C1 segment of cervical spinal cord (tissue), 14 donors: ENCODE results near the gene BEAN1.

Experiments
- DNase-seq, 14 donors: peaks; one replicate each; lab custom pipeline; 2025; lab: John Stamatoyannopoulos, UW

The BEAN1 gene, protein sequence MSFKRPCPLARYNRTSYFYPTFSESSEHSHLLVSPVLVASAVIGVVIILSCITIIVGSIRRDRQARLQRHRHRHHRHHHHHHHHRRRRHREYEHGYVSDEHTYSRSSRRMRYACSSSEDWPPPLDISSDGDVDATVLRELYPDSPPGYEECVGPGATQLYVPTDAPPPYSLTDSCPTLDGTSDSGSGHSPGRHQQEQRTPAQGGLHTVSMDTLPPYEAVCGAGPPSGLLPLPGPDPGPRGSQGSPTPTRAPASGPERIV

DNA sequence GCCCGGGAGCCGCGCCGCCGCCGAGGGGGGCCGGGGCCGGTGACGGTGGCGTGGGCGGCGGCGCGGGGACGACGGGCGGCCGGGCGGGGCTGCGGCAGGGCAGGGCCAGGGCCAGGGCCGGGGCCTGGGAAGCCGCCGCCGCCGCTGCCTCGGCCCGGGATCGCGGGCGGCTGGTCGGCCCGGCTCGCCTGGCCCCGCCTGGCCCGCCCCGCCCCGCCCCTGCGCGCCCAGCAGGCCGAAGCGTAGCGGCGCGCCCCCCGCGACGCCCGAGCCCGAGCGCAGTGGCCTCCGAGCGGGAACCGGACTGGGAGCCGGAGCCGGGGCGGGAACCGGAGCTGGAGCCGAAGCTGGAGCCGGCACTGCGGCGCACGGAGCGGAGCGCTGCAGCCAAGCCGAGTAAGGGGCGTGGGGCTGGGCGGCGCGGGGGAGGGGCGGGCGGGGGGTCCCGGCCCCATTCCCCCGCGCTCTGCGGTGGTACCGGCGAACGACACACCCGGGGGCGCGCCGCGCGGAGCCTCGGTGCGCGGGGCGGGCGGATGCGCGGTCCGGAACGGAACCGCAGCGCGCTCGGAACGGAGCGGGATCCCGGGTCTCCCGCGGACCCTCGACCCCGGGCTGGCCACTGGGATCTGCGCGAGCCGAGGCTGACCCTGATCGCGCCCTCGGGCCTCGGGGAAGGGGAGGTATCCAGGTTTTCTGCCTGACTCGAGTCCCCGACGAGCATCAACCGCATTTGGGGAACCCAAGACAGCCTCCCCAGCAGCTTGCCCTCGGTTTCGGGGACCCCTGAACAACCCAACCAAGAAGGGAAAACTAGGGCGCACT lies at the start of gene BEAN1:
TSS of gene BEAN1 (plus strand) at position 260 of the 825 bp plus-strand sequence. CDS start 10,382 bp downstream, outside the sequence.
- DNase-seq: no peak

DNA sequence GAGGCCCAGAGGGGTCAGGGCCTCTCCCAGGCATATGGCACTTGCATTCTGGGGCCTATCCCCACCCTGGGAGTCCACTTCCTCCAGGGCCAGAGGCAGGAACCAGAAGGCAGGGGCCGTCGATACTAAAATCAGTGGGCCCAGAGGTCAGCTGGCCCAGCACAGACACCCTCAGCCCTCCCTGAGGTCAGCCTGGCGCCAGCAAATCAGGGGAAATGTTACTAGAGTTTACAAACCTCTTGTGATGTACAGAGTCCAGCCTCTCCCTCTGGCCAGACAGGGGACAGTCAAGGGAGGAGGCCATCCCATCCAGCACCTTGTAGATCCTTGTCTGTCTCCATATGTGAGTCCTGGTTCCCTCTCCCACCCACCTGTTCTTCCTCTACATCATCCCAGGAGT lies 49.8 kb upstream of the BEAN1 start:
- DNase-seq: no peak

DNA sequence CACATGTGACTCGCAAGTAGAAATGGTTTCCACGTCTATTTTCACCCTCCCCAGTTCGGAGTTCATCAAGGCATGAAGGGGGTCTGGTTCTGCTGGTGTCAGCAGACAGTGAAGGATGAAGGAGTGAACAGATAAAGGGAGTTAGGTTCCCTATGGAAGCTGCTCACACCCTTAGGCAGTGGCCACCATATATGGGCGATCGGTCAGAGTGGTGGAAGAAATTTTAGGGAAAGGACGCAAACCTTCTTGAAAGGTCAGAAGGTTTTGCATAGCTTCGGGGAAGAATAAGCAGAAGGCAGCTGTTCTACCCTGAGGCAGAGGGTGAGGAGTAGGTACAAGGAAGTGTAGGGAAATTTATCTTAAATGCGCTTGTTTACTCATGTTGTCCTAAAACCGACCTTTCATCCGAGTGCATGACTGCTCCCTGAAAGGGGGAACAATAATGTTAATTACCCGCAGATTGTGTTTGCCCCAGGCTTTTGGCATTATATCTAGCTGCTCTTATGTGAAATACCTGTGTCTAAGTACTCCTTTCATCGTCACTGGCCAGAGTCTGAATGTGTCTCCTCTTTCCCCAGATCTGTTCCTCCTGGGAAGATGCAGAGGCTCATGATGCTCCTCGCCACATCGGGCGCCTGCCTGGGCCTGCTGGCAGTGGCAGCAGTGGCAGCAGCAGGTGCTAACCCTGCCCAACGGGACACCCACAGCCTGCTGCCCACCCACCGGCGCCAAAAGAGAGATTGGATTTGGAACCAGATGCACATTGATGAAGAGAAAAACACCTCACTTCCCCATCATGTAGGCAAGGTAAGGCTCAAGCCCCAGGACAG lies 48.1 kb upstream of the BEAN1 start:
- no peak for DNase-seq

DNA sequence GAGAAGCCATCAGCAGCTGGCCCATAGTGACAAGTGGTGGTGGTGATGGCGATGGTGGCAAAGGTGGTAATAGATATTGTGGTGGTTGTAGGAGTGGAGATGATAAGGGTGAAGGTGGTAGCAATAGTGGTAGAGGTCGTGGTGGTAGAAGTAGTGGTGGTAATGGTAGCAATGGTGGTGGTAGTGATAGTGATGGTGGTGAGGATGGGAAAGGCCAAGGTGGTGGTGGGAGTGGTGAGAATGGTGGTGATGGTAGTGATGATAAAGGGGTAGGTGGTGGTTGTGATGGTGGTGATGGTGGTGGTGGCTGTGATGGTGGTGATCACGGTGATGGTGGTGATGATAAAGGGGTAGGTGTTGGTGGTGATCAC lies 47.5 kb upstream of the BEAN1 start:
- DNase-seq: no peak

DNA sequence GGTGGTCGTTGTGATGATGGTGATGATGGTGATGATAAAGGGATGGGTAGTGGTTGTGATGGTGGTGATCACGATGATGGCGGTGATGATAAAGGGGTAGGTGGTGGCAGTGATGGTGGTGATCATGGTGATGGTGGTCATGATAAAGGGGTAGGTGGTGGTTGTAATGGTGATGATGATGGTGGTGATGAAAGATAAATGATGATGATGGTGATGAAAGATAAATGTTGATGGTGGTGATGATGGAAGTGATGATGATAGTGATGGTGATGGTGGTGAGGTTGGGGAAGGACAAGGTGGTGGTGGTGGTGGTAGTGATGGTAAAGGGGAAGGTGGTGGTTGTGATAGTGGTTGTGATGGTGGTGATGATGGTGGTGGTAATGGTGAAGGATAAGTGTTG lies 46.7 kb upstream of the BEAN1 start:
- DNase-seq: no peak

DNA sequence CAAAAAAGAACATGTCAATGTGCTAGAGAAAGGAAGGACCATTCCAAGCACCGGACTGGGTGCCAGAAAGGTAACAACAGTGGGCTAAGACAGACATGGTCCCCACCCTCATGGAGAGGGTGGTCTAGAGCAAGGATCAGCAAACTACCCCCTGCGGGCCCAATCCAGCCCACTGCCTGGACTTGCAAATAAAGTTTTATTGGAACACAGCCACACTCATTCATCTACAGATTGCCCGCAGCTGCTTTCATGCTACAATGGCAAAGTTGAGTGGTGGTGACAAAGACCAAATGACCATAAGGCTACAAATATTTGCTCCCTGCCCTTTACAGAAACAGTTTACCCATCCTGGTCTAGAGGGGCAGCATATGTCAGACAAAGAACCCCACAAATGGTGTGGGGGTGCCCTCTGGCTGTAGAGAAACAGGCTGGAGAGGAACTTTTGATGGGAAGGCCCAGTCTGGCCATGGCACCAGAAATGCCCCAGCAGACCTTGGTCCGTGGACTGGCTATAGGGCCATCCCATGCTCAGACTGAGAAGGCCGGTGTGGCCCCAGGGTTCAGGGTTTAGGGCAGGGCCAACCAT lies 45.4 kb upstream of the BEAN1 start:
- DNase-seq: no peak

DNA sequence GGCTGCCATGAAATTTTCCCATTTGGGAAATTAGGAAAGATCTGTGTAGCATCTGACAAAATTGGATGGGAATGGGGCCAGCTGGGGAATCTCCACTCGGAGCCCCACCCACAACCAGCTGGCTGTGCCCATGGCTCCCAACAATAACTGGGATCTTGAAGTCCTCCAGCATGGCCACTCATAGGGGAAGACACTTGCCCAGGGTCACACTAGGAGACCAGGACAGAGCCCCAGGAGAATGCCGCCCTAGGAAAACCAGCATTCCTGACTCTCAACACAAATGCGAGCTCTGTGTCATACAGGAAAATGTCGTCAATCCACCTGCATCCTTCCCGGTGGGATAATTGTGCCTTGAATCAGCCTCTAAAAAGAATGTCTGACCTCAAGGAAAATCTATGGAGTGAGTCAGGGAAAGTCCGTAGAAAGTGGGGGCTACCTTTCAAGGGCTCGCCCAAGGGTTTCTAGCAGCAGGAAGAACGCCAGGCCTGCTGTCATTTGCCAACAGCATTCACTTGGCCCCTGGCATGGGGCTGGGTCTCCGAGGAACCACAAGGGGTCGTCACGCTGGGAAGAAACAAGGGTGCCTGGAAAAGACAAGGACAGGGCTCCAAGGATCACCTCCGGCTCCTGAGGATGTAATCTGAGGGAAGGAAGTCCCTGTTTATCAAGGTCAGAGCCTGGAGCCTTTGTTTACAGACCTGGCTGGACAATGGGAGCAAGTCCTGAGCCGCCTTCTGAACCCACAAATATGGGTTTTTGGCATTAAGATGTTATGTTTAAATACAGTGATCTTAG lies 44.7 kb upstream of the BEAN1 start:
- no peak for DNase-seq

DNA sequence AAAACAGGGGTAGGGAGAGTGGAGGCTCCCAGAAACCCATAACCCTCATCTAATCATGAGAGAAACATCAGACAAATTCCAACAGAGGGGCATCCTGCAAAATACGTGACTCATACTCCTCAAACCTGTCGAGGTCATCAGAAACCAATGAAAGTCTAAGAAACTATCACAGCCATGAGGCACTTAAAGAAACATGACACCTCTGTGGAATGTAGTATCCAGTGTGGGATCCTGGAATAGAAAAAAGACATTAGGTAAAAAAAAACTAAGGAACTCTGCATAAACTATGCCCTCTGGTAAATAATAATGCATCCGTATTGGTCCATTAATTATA lies 44.2 kb upstream of the BEAN1 start:
- DNase-seq: no peak

DNA sequence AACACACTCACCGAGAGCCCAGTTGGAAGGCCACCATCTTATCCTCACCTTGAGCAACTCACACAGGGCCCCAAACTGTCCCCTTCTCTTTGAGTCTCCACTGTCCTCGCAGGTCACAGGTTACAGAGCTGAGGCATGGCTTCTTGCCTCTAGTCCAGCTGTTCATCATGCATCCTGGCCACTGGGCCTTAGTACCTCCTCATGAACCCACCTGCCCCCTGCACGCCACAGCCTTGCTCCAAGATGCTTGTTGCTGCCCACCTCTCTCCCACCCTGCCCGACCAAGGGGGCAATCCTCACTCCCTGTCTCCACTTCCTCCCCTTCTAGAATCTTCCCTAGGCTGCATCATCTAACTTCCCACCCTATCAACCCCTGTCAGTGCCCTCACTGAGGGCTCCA lies 43.5 kb upstream of the BEAN1 start:
- no peak for DNase-seq

DNA sequence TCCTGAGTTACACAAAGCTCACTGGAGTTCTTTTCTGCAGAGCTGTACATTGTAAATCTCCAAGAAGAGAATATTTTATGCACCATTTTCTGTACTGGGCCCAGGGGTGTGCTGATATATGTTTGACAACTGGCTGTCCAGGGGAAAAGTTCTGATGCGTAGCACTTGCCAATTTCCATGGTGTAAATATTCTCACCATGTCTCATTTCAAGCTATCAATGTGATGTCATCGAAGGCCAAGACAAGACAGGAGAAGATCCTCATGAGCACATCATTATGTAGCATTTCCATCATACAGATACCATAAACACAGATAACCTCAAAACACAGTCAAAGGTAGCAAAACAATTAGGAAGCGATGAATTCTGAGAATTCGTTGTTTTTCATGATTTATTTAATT lies 41.7 kb upstream of the BEAN1 start:
- no peak for DNase-seq

DNA sequence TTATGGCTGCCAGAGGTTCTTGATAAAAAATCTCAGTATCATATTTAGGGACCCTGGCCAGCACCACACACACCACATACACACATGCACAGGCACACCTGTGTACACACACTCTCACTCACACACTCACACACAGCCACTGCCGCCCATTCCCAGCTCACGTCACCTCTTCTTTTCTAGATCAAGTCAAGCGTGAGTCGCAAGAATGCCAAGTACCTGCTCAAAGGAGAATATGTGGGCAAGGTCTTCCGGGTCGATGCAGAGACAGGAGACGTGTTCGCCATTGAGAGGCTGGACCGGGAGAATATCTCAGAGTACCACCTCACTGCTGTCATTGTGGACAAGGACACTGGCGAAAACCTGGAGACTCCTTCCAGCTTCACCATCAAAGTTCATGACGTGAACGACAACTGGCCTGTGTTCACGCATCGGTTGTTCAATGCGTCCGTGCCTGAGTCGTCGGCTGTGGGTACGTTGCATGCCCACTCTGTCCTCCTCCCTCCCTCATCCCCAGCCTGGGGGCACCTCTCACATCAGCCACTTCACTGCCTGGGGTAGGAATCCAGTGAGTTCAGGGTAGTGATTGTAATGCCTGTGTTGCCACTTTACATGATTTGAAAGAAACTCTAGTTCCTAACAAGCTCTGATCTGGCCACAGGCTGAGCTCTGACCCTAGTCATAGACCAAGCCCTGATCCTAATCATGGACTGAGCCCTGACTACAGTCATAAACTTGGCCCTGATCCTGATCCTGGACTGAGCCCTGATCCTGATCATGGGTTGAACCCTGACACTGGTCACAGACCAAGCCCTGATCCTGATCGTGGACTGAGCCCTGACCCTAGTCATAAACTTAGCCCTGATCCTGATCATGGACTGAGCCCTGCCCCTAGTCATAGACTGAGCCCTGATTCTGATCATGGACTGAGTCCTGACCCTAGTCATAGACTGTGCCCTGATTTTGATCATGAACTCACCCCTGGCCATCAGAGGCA lies 40.2 kb upstream of the BEAN1 start:
- DNase-seq: no peak

DNA sequence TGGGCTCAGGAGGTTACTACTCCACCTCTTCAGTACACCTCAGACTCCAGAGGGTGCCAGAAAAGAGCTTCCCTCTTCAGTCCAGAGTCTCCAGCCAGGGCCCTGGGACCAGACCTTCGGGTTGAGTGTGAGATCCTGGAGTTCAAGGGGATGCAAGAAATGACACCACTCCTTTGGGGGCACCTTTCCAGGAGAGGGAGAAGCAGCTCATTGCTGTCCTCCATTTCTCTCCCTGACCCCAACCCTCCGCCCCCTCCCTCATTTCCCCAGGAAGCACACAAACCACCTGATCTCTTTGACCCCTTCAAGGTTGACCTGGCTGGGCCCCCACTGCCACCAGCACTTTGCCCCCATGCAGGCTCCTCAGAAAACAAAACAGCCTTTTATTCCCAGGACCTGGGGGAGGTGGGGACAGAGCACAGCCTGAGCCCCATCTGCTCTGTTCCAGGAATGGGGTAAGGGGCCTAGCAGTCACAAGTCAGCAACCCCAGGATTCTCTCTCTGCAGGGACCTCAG lies 39.2 kb upstream of the BEAN1 start:
- no peak for DNase-seq

DNA sequence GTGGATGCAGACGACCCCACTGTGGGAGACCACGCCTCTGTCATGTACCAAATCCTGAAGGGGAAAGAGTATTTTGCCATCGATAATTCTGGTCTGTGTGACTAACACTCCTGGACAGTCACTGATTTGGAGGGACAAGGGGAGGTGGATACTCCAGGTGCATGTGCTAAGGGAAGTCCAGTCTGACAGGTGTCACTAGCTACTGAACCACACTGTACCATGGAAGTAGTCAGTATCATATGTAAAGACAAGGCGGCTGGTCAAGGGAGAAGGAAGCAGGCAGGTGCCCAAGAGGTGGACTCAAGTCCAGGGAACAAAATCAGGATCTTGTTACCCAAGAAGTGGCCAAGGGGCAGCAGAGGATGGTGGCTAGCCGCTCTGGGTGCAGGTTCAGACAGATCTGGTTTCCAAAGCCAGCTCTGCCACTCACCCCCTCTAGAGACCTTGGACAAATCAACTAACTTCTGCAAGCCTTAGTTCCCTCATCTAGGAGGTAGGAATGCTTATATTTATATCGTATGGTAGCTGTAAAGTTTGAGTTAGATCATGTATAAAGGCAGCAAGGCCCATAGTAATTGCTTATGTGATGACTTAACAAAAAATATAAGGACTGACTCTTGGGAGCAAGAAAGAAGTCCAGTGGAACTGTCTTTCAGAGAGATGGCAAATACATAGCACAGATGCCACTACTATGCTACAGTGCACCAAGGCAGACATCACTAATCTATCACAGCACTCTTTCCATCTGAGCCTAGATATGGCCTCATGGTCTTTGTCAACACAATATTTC lies 38.5 kb upstream of the BEAN1 start:
- DNase-seq: no peak

DNA sequence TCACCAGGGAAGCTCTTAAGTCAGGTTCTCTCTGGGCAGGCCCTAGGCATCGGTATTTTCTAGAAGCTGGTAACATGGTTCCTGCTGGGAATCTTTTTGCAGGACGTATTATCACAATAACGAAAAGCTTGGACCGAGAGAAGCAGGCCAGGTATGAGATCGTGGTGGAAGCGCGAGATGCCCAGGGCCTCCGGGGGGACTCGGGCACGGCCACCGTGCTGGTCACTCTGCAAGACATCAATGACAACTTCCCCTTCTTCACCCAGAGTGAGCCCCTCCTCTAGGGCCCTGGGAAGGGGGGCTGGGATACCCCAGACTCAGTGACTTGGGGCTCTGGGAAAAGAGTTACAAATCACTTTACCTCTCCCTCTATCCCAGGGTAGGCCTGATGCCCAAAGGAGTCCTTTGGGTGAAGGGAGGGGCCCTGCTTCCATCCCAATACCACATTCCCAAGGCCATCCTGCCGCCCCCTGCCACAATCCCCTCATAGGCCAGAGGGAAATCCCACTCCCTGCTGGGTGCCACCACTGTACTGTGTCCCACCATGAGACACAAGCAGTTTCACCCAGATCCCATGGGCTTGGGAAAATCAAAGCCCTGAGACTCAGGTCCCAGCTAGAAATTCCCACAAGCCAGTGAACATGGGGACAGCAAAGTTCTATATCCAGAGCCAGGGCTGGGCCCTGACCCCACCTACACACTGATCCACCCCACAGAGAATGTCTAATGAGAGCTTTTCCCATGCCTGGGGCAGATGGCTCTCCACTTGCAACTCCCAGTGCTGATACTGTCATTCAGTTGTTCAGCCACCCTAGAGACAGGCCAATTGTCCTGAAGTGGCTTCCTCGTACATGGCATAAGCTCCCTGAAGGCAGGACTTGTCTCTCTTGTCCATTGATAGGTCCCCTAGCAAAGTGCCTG lies 37.6 kb upstream of the BEAN1 start:
- DNase-seq: no peak

DNA sequence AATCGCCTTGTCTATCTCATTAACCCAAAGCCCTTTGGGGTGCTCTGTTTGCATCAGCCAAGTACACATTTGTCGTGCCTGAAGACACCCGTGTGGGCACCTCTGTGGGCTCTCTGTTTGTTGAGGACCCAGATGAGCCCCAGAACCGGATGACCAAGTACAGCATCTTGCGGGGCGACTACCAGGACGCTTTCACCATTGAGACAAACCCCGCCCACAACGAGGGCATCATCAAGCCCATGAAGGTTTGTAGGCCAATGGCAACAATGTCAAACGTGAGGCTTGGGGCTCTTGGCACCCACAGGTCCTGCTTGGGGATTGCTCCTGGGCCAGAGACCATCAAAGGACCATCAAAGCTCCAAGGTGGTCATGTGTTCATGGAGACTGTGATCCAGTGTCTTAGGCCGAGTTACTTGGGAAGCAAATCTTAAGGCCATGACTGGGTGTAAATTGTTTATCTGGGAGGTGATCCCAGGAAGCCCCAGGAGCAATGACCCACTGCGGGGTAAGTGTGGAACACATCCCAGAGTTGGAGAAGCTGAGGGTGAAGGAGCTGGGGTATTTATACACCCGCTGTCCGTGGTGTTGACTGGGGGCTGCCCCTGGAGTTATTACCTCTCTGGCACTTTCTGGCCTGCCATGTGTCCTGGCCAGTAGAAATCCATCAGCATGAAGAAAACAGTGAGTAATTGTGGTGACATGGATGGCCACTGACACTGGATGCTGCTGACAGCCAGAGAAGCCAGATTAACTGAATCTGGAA lies 36.6 kb upstream of the BEAN1 start:
- no peak for DNase-seq

DNA sequence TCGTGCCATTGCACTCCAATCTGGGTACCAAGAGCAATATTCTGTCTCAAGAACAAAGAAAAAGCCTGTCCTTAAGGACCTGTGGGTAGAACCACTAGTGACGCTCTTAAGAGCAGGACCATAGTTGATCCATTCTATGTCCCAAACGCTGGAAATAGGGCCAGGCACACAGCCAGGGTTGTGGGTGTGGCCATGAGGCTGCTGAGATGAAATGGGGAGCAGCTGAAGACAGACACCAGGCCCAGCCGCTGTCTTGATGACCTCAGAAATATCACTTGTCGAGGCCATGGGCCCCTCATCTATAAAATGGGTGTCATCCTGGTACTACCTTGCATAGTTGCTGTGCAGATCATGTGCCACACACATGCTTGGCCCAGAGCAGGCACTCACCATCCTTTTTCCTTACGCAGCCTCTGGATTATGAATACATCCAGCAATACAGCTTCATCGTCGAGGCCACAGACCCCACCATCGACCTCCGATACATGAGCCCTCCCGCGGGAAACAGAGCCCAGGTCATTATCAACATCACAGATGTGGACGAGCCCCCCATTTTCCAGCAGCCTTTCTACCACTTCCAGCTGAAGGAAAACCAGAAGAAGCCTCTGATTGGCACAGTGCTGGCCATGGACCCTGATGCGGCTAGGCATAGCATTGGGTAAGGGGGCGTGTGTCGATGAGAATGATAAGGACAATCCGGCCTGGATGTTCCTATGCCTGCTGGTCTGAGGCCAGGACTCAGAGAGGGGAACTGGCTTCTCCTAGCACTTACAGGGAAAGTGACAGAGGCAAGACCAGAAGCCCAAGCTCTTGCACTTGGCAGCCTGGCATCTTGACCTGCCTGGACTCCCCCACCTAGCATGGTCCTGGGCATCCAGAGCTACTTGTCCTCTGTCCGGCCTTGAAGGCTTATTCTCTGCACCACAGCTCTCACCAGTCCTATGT lies 35.1 kb upstream of the BEAN1 start:
- no peak for DNase-seq
